Fibroblast of lung (primary cell): ENCODE measurements around the gene PDHX. TPM values are rescaled to one million over a fixed set of nuclear protein-coding genes. Genes with fewer than 3 reads are reported as not detected.

Experiments used
- DNase-seq, 2 donors: peaks; one replicate each; pipeline versions ENCODE4 v3.0.0 to v3.0.0-alpha.2; 2010; ENCODE audit warnings: low read depth in 2 of 2
- H2AFZ ChIP-seq: 2 replicates; pipeline ENCODE4 v1.5.1; 2012; ENCODE audit warnings: low read length, control low read depth, inconsistent platforms
- H3K27ac ChIP-seq: 2 replicates; pipeline ENCODE4 v1.5.1; 2011; ENCODE audit warnings: low read length, control low read depth; ENCODE audit not compliant: insufficient read depth
- H3K27me3 ChIP-seq: 2 replicates; pipeline ENCODE4 v1.5.1; 2011; ENCODE audit warnings: mild to moderate bottlenecking, low read length; ENCODE audit not compliant: control insufficient read depth, insufficient read depth
- H3K36me3 ChIP-seq: 2 replicates; pipeline ENCODE4 v1.5.1; 2011; ENCODE audit warnings: low read length; ENCODE audit not compliant: control insufficient read depth, insufficient read depth
- H3K4me1 ChIP-seq: 2 replicates; pipeline ENCODE4 v1.5.1; 2011; ENCODE audit warnings: low read length; ENCODE audit not compliant: control insufficient read depth, insufficient read depth; ENCODE audit errors: extremely low read depth
- H3K4me2 ChIP-seq: 2 replicates; pipeline ENCODE4 v1.5.1; 2011; ENCODE audit warnings: low read length, control low read depth; ENCODE audit not compliant: insufficient read depth; ENCODE audit errors: extremely low read depth
- H3K4me3 ChIP-seq, 4 experiments: fragments of 200-600 bp in 1 of 4; sonication (generic) in 1 of 4; replicated peaks in 1 of 4; 2 replicates each; pipeline ENCODE4 v1.5.1; 2011 to 2016; ENCODE audit warnings: low read length in 4 of 4, low read depth in 3 of 4, mild to moderate bottlenecking in 3 of 4, control low read depth in 2 of 4, inconsistent platforms in 1 of 4, mixed read lengths in 1 of 4; ENCODE audit not compliant: insufficient read depth in 1 of 4; ENCODE audit errors: control extremely low read depth in 1 of 4
- H3K79me2 ChIP-seq: 2 replicates; pipeline ENCODE4 v1.5.1; 2012; ENCODE audit warnings: mild to moderate bottlenecking, low read length, inconsistent platforms; ENCODE audit not compliant: control insufficient read depth, insufficient read depth
- H3K9ac ChIP-seq: 2 replicates; pipeline ENCODE4 v1.5.1; 2011; ENCODE audit warnings: mild to moderate bottlenecking, low read length, control low read depth; ENCODE audit not compliant: insufficient read depth
- H3K9me3 ChIP-seq: 2 replicates; pipeline ENCODE4 v1.5.1; 2012; ENCODE audit warnings: low read depth, low read length; ENCODE audit not compliant: control insufficient read depth, insufficient read depth
- H4K20me1 ChIP-seq: 2 replicates; pipeline ENCODE4 v1.5.1; 2011; ENCODE audit warnings: low read length; ENCODE audit not compliant: control insufficient read depth, insufficient read depth; ENCODE audit errors: extremely low read depth
- EZH2 ChIP-seq: IDR thresholded peaks from 2 replicates; pipeline ENCODE4 v1.5.1; 2012; ENCODE audit warnings: low read length, control low read depth, mild to moderate bottlenecking; ENCODE audit errors: missing control alignments
- polyA plus RNA-seq, 2 donors: library from polyadenylated mRNA; depleted of rRNA in 1 of 2; stranded (reverse) in 1 of 2; unstranded in 1 of 2; fragments of >200 nt; gene quantifications; 2 replicates each; pipeline ENCODE4 v1.2.1, GENCODE V29; 2011 to 2012; ENCODE audit warnings: missing spikeins in 1 of 2
- total RNA-seq: library from RNA; depleted of rRNA; stranded (reverse); fragments of >200 nt; gene quantifications from 2 replicates; pipeline ENCODE4 v1.2.1, GENCODE V29; 2014
- TF ChIP-seq, protein P1 (sequence below), 2 donors: IDR thresholded peaks in 1 of 2; conservative IDR thresholded peaks in 1 of 2; 1 replicate in 1 of 2; 2 replicates in 1 of 2; pipeline ENCODE4 v1.5.1; 2011 to 2012; ENCODE audit warnings: low read length in 2 of 2, control low read depth in 1 of 2, inconsistent platforms in 1 of 2, low read depth in 1 of 2, mild to moderate bottlenecking in 1 of 2

PDHX gene
- total and polyA plus RNA-seq, 2 donors (not counting 1 experiment from before 2014, with no cell fraction given) = 29.6 to 36.5 TPM

GRCh38 chr11:34916843-34917770 is 689 bp downstream of the PDHX start:
- peak overlapping the region; percentile 70 to 98 (median 95) for H3K4me3 ChIP-seq
- H3K4me1 ChIP-seq = peaks cover 4% of the 10 kb centered on the region
- H2AFZ ChIP-seq = peak overlapping the region; percentile 83
- peaks cover 1% of the 10 kb centered on the region for H3K36me3 ChIP-seq
- H3K4me2 ChIP-seq = peak overlapping the region; percentile 95
- H3K27ac ChIP-seq = peak overlapping the region; percentile 97
- H3K9ac ChIP-seq = peak overlapping the region; percentile 97
- no peak for TF ChIP-seq EZH2
- H3K27me3 ChIP-seq = no peaks in the 10 kb centered on the region
- no peaks in the 10 kb centered on the region for H4K20me1 ChIP-seq
- peaks cover 64% of the 10 kb centered on the region for H3K79me2 ChIP-seq
- DNase-seq = peak; percentile 10 to 38
- no peaks in the 10 kb centered on the region for H3K9me3 ChIP-seq

DNA sequence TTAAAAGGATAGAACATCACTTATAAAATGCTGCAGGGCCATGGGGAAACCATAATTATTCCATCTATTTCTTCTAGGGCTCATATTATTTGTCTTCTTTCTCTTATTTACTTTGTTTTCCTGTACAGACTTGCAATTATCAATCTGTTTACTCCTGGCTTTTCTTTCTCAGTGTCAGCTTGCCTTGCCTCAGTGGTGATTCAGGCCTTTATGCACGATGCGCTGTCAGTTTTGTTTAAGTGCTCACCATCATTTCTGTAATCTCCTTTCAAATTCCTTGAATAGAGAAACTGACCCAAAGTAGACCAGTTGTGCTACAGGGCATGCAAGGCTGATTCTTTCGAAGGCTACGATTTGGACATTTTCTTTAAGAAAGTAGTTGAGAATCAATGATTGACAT is 4.7 kb downstream of the PDHX start:
- TF ChIP-seq, protein P1, sequence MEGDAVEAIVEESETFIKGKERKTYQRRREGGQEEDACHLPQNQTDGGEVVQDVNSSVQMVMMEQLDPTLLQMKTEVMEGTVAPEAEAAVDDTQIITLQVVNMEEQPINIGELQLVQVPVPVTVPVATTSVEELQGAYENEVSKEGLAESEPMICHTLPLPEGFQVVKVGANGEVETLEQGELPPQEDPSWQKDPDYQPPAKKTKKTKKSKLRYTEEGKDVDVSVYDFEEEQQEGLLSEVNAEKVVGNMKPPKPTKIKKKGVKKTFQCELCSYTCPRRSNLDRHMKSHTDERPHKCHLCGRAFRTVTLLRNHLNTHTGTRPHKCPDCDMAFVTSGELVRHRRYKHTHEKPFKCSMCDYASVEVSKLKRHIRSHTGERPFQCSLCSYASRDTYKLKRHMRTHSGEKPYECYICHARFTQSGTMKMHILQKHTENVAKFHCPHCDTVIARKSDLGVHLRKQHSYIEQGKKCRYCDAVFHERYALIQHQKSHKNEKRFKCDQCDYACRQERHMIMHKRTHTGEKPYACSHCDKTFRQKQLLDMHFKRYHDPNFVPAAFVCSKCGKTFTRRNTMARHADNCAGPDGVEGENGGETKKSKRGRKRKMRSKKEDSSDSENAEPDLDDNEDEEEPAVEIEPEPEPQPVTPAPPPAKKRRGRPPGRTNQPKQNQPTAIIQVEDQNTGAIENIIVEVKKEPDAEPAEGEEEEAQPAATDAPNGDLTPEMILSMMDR (conservative IDR thresholded peaks at IDR 0.05 in 1 of 2, IDR thresholded peaks at IDR 0.05 in 1 of 2; ENCODE audit: low read depth in 1 of 2, low read length in 2 of 2) = no peak
- TF ChIP-seq EZH2 = no peak
- Histone ChIP-seq H3K9me3 (no peaks in the 10 kb centered on the region), H3K79me2 (peaks cover 87% of the 10 kb centered on the region), H3K4me2 (no peak overlapping the region), H3K4me1 (peaks cover 3% of the 10 kb centered on the region), H3K27ac (no peak overlapping the region), H3K4me3 (no peak overlapping the region), H2AFZ (no peak overlapping the region), H3K27me3 (no peaks in the 10 kb centered on the region), H3K9ac (no peak overlapping the region), H4K20me1 (no peaks in the 10 kb centered on the region), H3K36me3 (peaks cover 1% of the 10 kb centered on the region)
- DNase-seq = no peak

DNA sequence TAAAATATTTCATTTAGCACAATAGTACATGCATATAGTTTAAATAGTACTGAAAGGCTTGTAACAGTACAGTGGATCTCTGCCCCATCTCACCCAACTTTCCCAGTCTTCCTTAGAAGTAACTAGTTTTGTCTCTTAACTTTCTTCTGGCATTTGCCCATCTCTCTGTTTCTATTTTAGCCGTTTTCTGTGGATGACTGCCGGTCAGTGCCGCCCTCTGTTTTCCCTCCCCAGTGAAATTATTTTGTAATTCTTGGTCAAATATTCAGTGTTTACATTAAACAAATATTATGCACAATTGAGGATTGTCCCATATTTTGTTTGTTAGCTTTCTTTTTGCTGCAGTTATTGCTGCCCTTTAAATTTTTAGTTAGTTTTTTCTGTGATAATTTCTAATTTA is 8.3 kb downstream of the PDHX start:
- Histone ChIP-seq H2AFZ (no peak overlapping the region), H3K27ac (peak overlapping the region; percentile 22), H3K79me2 (peaks cover 83% of the 10 kb centered on the region), H3K4me3 (peak overlapping the region in 2 of 4 experiments; percentile 11), H3K4me2 (peak overlapping the region; percentile 83), H3K9ac (no peak overlapping the region), H3K27me3 (no peaks in the 10 kb centered on the region), H4K20me1 (no peaks in the 10 kb centered on the region), H3K4me1 (peaks cover 6% of the 10 kb centered on the region), H3K9me3 (no peaks in the 10 kb centered on the region), H3K36me3 (no peaks in the 10 kb centered on the region)
- peak in 1 of 2 donors; percentile 12 for DNase-seq
- TF ChIP-seq, protein P1 (conservative IDR thresholded peaks at IDR 0.05 in 1 of 2, IDR thresholded peaks at IDR 0.05 in 1 of 2; ENCODE audit: low read depth in 1 of 2, low read length in 2 of 2) = no peak
- no peak for TF ChIP-seq EZH2
